HT-29 (cell line): ENCODE data around the gene CHCHD6. TPM values are rescaled to one million over a fixed set of nuclear protein-coding genes. Genes with fewer than 3 reads are reported as not detected.

Experiments used
- DNase-seq: peaks from one replicate; pipeline ENCODE4 v3.0.0-alpha.2; 2015; ENCODE audit warnings: low spot score
- total RNA-seq: library from RNA; depleted of rRNA; stranded (reverse); fragments of >200 nt; shearing (Covaris generic); gene quantifications from 2 replicates; pipeline ENCODE4 v1.2.3, GENCODE V29; 2014

CHCHD6 gene
- total RNA-seq, 1 experiment from 2014 or later: 36.8 TPM

- no peak for DNase-seq
These were observed 268.8 kb downstream of the CHCHD6 start for GRCh38 chr3:126972866-126973265.

DNA sequence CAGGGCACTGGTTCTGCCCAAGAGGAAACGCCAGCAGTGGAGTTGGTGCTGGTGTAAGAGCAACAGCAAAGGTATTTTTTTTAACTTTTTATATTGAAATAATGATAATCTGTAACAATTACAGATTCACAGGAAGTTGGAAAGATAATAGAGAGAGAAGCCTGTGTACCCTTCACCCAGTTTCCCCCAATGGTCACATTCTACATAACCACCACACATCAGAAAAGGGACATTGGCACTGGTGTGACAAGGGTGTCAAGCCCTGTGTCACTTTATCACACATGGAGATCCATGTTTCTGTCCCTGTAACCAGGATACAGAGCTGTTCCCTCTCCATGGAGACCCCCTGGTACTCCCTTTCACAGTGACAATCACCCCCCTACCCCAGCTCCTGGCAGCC lies 269.8 kb downstream of the CHCHD6 start:
- no peak for DNase-seq

DNA sequence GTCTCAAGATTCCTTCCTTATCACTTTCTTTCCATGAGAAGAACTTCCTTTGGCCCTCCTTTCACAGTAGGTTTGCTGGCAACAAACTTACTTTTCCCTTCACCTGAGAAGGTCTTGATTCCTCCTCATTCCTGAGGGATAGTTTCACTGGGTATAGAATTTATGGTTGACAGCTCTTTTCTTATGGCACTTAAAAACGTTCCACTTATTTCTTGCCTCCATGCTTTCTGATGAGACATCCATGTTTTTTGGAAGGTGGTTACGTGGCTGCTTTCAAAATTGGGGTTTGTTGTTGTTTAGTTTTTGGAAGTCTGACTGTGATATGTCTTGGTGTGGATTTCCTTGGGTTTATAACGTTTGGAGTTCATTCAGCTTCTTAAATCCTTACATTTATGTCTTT lies 270.7 kb downstream of the CHCHD6 start:
- no peak for DNase-seq

DNA sequence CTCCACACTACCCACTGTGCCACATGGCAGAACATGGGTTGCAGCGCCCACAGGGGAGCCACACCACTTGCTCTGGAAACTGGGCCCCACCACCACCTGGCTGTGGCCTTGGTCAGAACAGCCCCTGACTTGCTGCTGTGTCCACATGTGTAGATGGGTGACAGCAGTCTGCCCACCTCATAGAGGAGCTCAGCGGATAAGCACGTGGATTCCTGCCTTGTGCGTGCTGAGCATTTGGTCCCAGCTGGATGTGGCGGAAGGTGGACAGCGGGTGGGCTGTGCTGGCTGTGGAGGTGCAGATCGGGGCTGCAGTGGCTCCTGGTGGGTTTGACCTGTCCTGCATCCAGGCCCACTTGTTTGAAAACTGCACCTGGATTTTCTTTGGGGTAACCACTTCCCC lies 272.9 kb downstream of the CHCHD6 start:
- no peak for DNase-seq

DNA sequence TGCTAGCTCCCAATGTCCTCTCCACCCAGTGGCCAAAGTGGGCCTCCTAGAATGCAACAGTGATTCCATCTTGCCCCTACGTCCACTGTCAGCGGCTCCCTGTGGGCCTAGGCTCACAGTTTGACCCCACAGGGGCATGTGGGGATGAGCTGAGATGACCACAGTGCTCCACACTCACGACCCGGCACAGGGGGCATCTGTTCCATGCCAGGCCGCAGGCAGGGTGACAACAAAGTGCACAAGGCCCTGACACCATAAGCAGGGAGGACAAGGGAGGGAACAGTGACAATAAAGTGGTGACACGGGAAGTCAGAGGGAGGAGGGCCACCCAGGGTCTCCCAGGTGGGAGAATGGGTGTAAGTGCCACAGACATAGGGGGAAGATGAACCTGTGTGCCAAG lies 273.8 kb downstream of the CHCHD6 start:
- DNase-seq: no peak

GRCh38 chr3:126978291-126978690 lies 274.3 kb downstream of the CHCHD6 start:
- DNase-seq: no peak

GRCh38 chr3:126979046-126979628 lies 275.1 kb downstream of the CHCHD6 start:
- DNase-seq: no peak

GRCh38 chr3:126980266-126980811 lies 276.3 kb downstream of the CHCHD6 start:
- DNase-seq: no peak

DNA sequence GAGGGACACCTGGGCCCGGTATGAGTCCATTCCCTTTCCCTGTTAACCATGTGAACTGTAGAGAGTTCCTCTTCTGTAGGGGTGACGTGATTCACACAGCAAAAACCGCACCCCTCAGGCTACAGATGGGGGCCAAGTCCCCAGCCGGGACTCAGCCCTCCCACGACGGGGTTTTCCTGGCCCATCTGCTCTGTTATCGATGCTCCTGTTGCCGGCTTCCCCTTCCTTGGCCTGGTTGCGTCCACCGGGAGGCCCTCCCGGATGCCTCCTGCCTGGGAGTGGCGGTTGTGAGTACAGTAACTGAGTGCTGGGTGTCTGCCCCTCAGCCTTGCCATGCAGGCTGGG lies 278.1 kb downstream of the CHCHD6 start:
- no peak for DNase-seq

DNA sequence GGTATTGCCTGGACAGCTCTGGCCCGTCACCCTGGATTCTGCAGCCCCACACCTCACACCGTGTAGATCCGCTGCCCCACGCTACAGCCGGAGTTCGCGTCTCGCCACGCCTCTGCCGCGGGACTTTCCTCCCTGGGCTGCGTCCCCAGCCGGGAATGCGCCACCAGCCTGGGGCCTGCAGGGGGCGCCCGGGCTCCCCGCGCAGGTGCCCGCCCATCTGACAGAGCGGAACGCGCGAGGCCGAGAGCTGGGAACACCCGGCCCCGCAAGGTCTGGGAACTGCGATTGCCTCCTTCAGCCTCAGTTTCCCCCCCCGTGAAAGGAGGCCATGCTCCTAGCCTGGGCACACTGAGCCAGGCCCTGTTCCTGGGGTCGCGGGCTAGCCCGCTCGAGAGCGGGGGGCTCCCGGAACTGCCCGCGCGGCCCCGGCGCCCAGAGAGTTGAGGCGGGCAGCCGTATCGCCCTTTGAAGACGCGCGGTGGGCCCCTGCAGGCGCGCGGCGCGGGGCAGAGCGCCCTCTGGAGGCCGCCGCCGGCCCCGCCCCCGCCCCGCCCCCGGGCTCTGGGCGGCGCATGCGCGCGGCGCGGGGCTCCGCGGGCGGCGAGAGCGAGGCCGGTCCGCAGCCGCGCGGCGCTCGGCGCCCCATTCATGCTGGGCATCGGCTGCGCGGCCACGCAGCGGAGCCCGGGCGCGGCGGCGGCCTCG lies 278.6 kb downstream of the CHCHD6 start, which contains the start of gene PLXNA1:
PLXNA1 (plus strand) TSS at position 645 of the 705 bp plus-strand sequence. CDS start 5,479 bp downstream, outside the sequence.
- DNase-seq: peak; percentile 85

GRCh38 chr3:126983276-126983652 lies 279.2 kb downstream of the CHCHD6 start:
- no peak for DNase-seq

GRCh38 chr3:126983653-126984390 lies 279.8 kb downstream of the CHCHD6 start:
- peak; percentile 48 for DNase-seq

- DNase-seq: no peak
These were observed 280.5 kb downstream of the CHCHD6 start for GRCh38 chr3:126984391-126985131.

- no peak for DNase-seq
These were observed 281.3 kb downstream of the CHCHD6 start for GRCh38 chr3:126985132-126985985.

- DNase-seq: no peak
These were observed 282.0 kb downstream of the CHCHD6 start for GRCh38 chr3:126986001-126986400.

DNA sequence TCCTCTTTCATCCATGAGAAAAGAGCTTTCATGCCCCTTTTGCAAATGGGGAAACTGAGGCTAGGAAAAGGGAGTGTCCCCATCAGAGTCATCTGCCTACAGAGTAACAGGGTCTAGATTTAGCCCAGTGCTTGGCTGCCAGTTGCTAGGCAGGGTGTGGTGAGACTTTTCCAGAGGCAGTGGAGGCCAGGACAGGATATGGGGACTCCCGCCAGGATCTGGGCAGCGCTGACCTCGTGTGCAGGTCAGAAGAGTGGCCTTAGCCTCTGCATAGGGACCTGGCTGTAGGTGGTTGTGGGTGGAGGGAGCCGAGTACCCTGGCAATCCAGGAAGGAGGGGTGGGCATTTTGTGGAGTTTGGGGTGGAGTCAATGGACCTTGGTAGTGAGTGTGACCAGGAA lies 283.1 kb downstream of the CHCHD6 start:
- no peak for DNase-seq

DNA sequence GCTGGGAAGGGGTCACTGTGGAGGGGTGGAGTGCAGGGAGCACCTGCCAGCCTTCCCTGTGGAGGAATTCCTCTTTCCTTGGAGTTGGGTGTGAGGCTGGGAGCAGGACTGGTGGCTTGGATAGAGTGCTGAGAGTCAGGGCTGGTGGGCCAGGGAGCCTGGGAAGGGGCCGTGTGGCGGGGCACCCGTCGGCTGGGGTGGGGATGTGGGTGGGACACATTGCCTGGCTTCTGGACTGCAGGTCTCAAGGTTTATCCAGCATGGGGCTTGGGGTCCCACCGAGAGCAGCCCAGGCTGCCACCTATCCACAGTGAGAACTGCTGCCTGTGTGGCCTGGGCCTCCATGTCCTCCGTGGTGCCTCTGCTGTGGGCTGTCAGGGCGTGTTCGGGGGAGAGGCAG lies 283.6 kb downstream of the CHCHD6 start:
- DNase-seq: no peak

- DNase-seq: no peak
These were observed 284.5 kb downstream of the CHCHD6 start for GRCh38 chr3:126988451-126989021.

DNA sequence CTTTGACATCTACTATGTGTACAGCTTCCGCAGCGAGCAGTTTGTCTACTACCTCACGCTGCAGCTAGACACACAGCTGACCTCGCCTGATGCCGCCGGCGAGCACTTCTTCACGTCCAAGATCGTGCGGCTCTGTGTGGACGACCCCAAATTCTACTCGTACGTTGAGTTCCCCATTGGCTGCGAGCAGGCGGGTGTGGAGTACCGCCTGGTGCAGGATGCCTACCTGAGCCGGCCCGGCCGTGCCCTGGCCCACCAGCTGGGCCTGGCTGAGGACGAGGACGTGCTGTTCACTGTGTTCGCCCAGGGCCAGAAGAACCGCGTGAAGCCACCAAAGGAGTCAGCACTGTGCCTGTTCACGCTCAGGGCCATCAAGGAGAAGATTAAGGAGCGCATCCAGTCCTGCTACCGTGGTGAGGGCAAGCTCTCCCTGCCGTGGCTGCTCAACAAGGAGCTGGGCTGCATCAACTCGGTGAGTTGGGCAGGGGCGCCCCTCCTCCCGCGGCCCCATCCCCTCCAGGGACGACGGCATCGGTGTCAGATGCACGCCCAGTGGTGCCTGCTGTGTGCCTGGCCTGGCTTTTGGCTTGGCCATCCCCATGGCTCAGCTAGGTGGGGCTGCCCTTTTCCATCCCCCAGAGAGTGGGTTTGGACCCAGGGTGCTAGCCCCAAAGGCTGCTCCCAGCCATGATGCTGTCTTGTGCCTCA lies 285.4 kb downstream of the CHCHD6 start:
- DNase-seq: no peak
